Ammon's horn (tissue), 1 donor: ENCODE data around the gene SH2D4B.
"Not testable (repeated sequence)": the region's sequence is repeated elsewhere in the genome, so short reads cannot be mapped to it uniquely, and the experiment has no call there.

Experiments used
- DNase-seq: peaks from one replicate; pipeline ENCODE4 v3.0.0-alpha.2; 2016; ENCODE audit warnings: low spot score

SH2D4B gene

GRCh38 chr10:80524190-80524909 lies 13.4 kb upstream of the SH2D4B start:
- no peak for DNase-seq

GRCh38 chr10:80526218-80526617 lies 11.5 kb upstream of the SH2D4B start:
- no peak for DNase-seq

GRCh38 chr10:80526742-80527141 lies 11.0 kb upstream of the SH2D4B start:
- DNase-seq = peak; percentile 71

GRCh38 chr10:80528185-80528700 lies 9.5 kb upstream of the SH2D4B start:
- DNase-seq = peak; percentile 57

- no peak for DNase-seq
Observed at GRCh38 chr10:80528901-80529300, 8.8 kb upstream of the SH2D4B start.

GRCh38 chr10:80529604-80530003 lies 8.1 kb upstream of the SH2D4B start:
- DNase-seq = peak; percentile 69

GRCh38 chr10:80530251-80530650 lies 7.5 kb upstream of the SH2D4B start:
- DNase-seq = peak; percentile 73

GRCh38 chr10:80530816-80531215 lies 6.9 kb upstream of the SH2D4B start:
- DNase-seq = no peak

- DNase-seq = no peak
Observed at GRCh38 chr10:80532571-80532970, 5.1 kb upstream of the SH2D4B start.

- DNase-seq = not testable (repeated sequence)
Observed at GRCh38 chr10:80534059-80534458, 3.6 kb upstream of the SH2D4B start.

- not testable (repeated sequence) for DNase-seq
Observed at GRCh38 chr10:80534646-80535045, 3.1 kb upstream of the SH2D4B start.

GRCh38 chr10:80535671-80536360 lies 1.9 kb upstream of the SH2D4B start:
- no peak for DNase-seq

- DNase-seq = no peak
Observed at GRCh38 chr10:80536361-80536835, 1.3 kb upstream of the SH2D4B start.

GRCh38 chr10:80537086-80537735 lies 491 bp upstream of the SH2D4B start:
- DNase-seq = no peak

GRCh38 chr10:80538481-80539185 lies 931 bp downstream of the SH2D4B start:
- no peak for DNase-seq

- DNase-seq = no peak
Observed at GRCh38 chr10:80539421-80540031, 1.8 kb downstream of the SH2D4B start.

- no peak for DNase-seq
Observed at GRCh38 chr10:80540136-80540535, 2.4 kb downstream of the SH2D4B start.

GRCh38 chr10:80540618-80540980 lies 2.9 kb downstream of the SH2D4B start:
- DNase-seq = no peak

- DNase-seq = no peak
Observed at GRCh38 chr10:80540981-80541750, 3.5 kb downstream of the SH2D4B start.

GRCh38 chr10:80542053-80542452 lies 4.4 kb downstream of the SH2D4B start:
- no peak for DNase-seq
